ENCODE measurements around the gene NOS1AP.

NOS1AP gene

GRCh38 chr1:162192306-162192678, 122.8 kb downstream of the NOS1AP start:
- Histone ChIP-seq H3K36me3 (ENCODE audit: control insufficient read depth, low read length) (no peaks in the 10 kb centered on the region), H3F3A (ENCODE audit: control insufficient read depth, insufficient read depth) (no peaks in the 10 kb centered on the region), H3K27ac (ENCODE audit: low read depth, low read length) (no peak overlapping the region), H3K9me2 (replicated peaks; ENCODE audit: control insufficient read depth, low read length) (no peaks in the 10 kb centered on the region), H3K4me2 (ENCODE audit: low read length) (no peak overlapping the region), H3K79me2 (ENCODE audit: control insufficient read depth, low read length) (no peaks in the 10 kb centered on the region), H4K20me1 (ENCODE audit: control insufficient read depth, insufficient read depth, low read depth, low read length) (no peaks in the 10 kb centered on the region), H3K4me3 (ENCODE audit: low read length) (no peak overlapping the region), H3K9me3 (ENCODE audit: control insufficient read depth, insufficient read depth, low read length) (no peaks in the 10 kb centered on the region), H3K27me3 (ENCODE audit: control insufficient read depth, low read length) (peaks cover 8% of the 10 kb centered on the region), H3K4me1 (ENCODE audit: control insufficient read depth, low read length) (no peaks in the 10 kb centered on the region)
- no peak for TF ChIP-seq CTCF (IDR thresholded peaks at IDR 0.05; ENCODE audit: low read depth, low read length, poor library complexity, severe bottlenecking)
- no peak for TF ChIP-seq EZH2phosphoT487 (IDR thresholded peaks at IDR 0.05; ENCODE audit: borderline replicate concordance, low read length)

- Histone ChIP-seq H3K9me3 (ENCODE audit: control insufficient read depth, insufficient read depth, low read length) (no peaks in the 10 kb centered on the region), H4K20me1 (ENCODE audit: control insufficient read depth, insufficient read depth, low read depth, low read length) (no peaks in the 10 kb centered on the region), H3K9me2 (replicated peaks; ENCODE audit: control insufficient read depth, low read length) (no peaks in the 10 kb centered on the region), H3F3A (ENCODE audit: control insufficient read depth, insufficient read depth) (no peaks in the 10 kb centered on the region), H3K4me2 (ENCODE audit: low read length) (no peak overlapping the region), H3K4me1 (ENCODE audit: control insufficient read depth, low read length) (no peaks in the 10 kb centered on the region), H3K36me3 (ENCODE audit: control insufficient read depth, low read length) (no peaks in the 10 kb centered on the region), H3K27me3 (ENCODE audit: control insufficient read depth, low read length) (peaks cover 8% of the 10 kb centered on the region), H3K27ac (ENCODE audit: low read depth, low read length) (no peak overlapping the region), H3K79me2 (ENCODE audit: control insufficient read depth, low read length) (no peaks in the 10 kb centered on the region), H3K4me3 (ENCODE audit: low read length) (no peak overlapping the region)
- TF ChIP-seq EZH2phosphoT487 (IDR thresholded peaks at IDR 0.05; ENCODE audit: borderline replicate concordance, low read length) (no peak), CTCF (IDR thresholded peaks at IDR 0.05; ENCODE audit: low read depth, low read length, poor library complexity, severe bottlenecking) (no peak)
Observed at GRCh38 chr1:162192763-162193162, 123.3 kb downstream of the NOS1AP start.

GRCh38 chr1:162193221-162193620, 123.7 kb downstream of the NOS1AP start:
- H3K27me3 ChIP-seq (ENCODE audit: control insufficient read depth, low read length): peaks cover 8% of the 10 kb centered on the region
- no peaks in the 10 kb centered on the region for H3K9me3 ChIP-seq (ENCODE audit: control insufficient read depth, insufficient read depth, low read length)
- no peaks in the 10 kb centered on the region for H4K20me1 ChIP-seq (ENCODE audit: control insufficient read depth, insufficient read depth, low read depth, low read length)
- H3K4me2 ChIP-seq (ENCODE audit: low read length): no peak overlapping the region
- no peaks in the 10 kb centered on the region for H3F3A ChIP-seq (ENCODE audit: control insufficient read depth, insufficient read depth)
- TF ChIP-seq CTCF (IDR thresholded peaks at IDR 0.05; ENCODE audit: low read depth, low read length, poor library complexity, severe bottlenecking) (no peak), EZH2phosphoT487 (IDR thresholded peaks at IDR 0.05; ENCODE audit: borderline replicate concordance, low read length) (no peak)
- H3K27ac ChIP-seq (ENCODE audit: low read depth, low read length): no peak overlapping the region
- no peaks in the 10 kb centered on the region for H3K36me3 ChIP-seq (ENCODE audit: control insufficient read depth, low read length)
- no peaks in the 10 kb centered on the region for H3K79me2 ChIP-seq (ENCODE audit: control insufficient read depth, low read length)
- H3K4me1 ChIP-seq (ENCODE audit: control insufficient read depth, low read length): no peaks in the 10 kb centered on the region
- H3K4me3 ChIP-seq (ENCODE audit: low read length): no peak overlapping the region
- no peaks in the 10 kb centered on the region for H3K9me2 ChIP-seq (replicated peaks; ENCODE audit: control insufficient read depth, low read length)

GRCh38 chr1:162193815-162194214, 124.3 kb downstream of the NOS1AP start:
- no peaks in the 10 kb centered on the region for H3K9me2 ChIP-seq (replicated peaks; ENCODE audit: control insufficient read depth, low read length)
- no peaks in the 10 kb centered on the region for H3F3A ChIP-seq (ENCODE audit: control insufficient read depth, insufficient read depth)
- no peaks in the 10 kb centered on the region for H3K79me2 ChIP-seq (ENCODE audit: control insufficient read depth, low read length)
- no peaks in the 10 kb centered on the region for H3K36me3 ChIP-seq (ENCODE audit: control insufficient read depth, low read length)
- TF ChIP-seq EZH2phosphoT487 (IDR thresholded peaks at IDR 0.05; ENCODE audit: borderline replicate concordance, low read length) (no peak), CTCF (IDR thresholded peaks at IDR 0.05; ENCODE audit: low read depth, low read length, poor library complexity, severe bottlenecking) (no peak)
- no peak overlapping the region for H3K4me3 ChIP-seq (ENCODE audit: low read length)
- H3K9me3 ChIP-seq (ENCODE audit: control insufficient read depth, insufficient read depth, low read length): no peaks in the 10 kb centered on the region
- H3K27ac ChIP-seq (ENCODE audit: low read depth, low read length): no peak overlapping the region
- H3K4me1 ChIP-seq (ENCODE audit: control insufficient read depth, low read length): no peaks in the 10 kb centered on the region
- peaks cover 8% of the 10 kb centered on the region for H3K27me3 ChIP-seq (ENCODE audit: control insufficient read depth, low read length)
- no peaks in the 10 kb centered on the region for H4K20me1 ChIP-seq (ENCODE audit: control insufficient read depth, insufficient read depth, low read depth, low read length)
- no peak overlapping the region for H3K4me2 ChIP-seq (ENCODE audit: low read length)

Data from DOHH2 (cell line).